OCI-LY1 (cell line): ENCODE results near the gene PRODH.

ENCODE experiments used
- H2AFZ ChIP-seq: fragments of 200-600 bp; sonication (generic), shearing (Covaris generic); 2 replicates; pipeline ENCODE4 v1.6.0; 2014; ENCODE audit warnings: antibody characterized with exemption, mild to moderate bottlenecking, low read length
- H3F3A ChIP-seq: fragments of 200-600 bp; sonication (generic), shearing (Covaris generic); 2 replicates; pipeline ENCODE4 v1.6.0; 2014; ENCODE audit warnings: mild to moderate bottlenecking, antibody characterized with exemption, low read length, moderate library complexity; ENCODE audit not compliant: insufficient read depth
- H3K27ac ChIP-seq: fragments of 200-600 bp; sonication (generic); 2 replicates; pipeline ENCODE4 v1.5.1; 2014; ENCODE audit warnings: low read length, mixed run types, mild to moderate bottlenecking, low read depth; ENCODE audit not compliant: poor library complexity, severe bottlenecking
- H3K27me3 ChIP-seq: fragments of 200-600 bp; sonication (generic); 2 replicates; pipeline ENCODE4 v1.6.0; 2014; ENCODE audit warnings: antibody characterized with exemption, mild to moderate bottlenecking, low read length, moderate library complexity; ENCODE audit not compliant: insufficient read depth
- H3K36me3 ChIP-seq: fragments of 200-600 bp; sonication (generic); 2 replicates; pipeline ENCODE4 v1.6.1; 2014; ENCODE audit warnings: mild to moderate bottlenecking, antibody characterized with exemption, low read length, moderate library complexity, mixed read lengths; ENCODE audit not compliant: insufficient read depth
- H3K4me1 ChIP-seq: fragments of 200-600 bp; sonication (generic); 2 replicates; pipeline ENCODE4 v1.5.1; 2014; ENCODE audit warnings: mild to moderate bottlenecking, low read length, moderate library complexity; ENCODE audit not compliant: insufficient read depth, severe bottlenecking
- H3K4me2 ChIP-seq: fragments of 200-600 bp; sonication (generic), shearing (Covaris generic); 2 replicates; pipeline ENCODE4 v1.6.1; 2014; ENCODE audit warnings: low read length
- H3K4me3 ChIP-seq: fragments of 200-600 bp; sonication (generic); 2 replicates; pipeline ENCODE4 v1.5.1; 2014; ENCODE audit warnings: low read length, low read depth, mild to moderate bottlenecking, mixed read lengths; ENCODE audit not compliant: poor library complexity, severe bottlenecking
- H3K79me2 ChIP-seq: fragments of 200-600 bp; shearing (Covaris generic); 2 replicates; pipeline ENCODE4 v1.6.1; 2016; ENCODE audit warnings: mixed run types, low read length, mixed read lengths; ENCODE audit not compliant: insufficient read depth
- H3K9ac ChIP-seq: fragments of 200-600 bp; sonication (generic), shearing (Covaris generic); 2 replicates; pipeline ENCODE4 v1.6.1; 2014; ENCODE audit warnings: mild to moderate bottlenecking, low read length, mixed read lengths
- H3K9me2 ChIP-seq: fragments of 200-600 bp; sonication (generic), shearing (Covaris generic); 2 replicates; pipeline ENCODE4 v1.6.1; 2014; ENCODE audit warnings: low read depth, mild to moderate bottlenecking, low read length, mixed read lengths
- H3K9me3 ChIP-seq: fragments of 200-600 bp; shearing (Covaris generic); 2 replicates; pipeline ENCODE4 v1.6.1; 2014; ENCODE audit warnings: low read length, mixed read lengths
- H4K20me1 ChIP-seq: fragments of 200-600 bp; sonication (generic), shearing (Covaris generic); 2 replicates; pipeline ENCODE4 v1.6.0; 2016; ENCODE audit warnings: mild to moderate bottlenecking, low read length; ENCODE audit not compliant: insufficient read depth
- EZH2 ChIP-seq: fragments of 200-600 bp; sonication (generic), shearing (Covaris generic); IDR thresholded peaks from 2 replicates; pipeline ENCODE4 v1.8.0; 2017; ENCODE audit warnings: borderline replicate concordance, mixed run types, mild to moderate bottlenecking, antibody characterized with exemption, low read length, moderate library complexity, mixed read lengths
- TF ChIP-seq, protein P1 (sequence below): fragments of 200-600 bp; sonication (generic), shearing (Covaris generic); IDR thresholded peaks from 2 replicates; pipeline ENCODE4 v1.5.1; 2017; ENCODE audit warnings: mild to moderate bottlenecking, antibody characterized with exemption, low read length, moderate library complexity, mixed read lengths

Gene PRODH

DNA sequence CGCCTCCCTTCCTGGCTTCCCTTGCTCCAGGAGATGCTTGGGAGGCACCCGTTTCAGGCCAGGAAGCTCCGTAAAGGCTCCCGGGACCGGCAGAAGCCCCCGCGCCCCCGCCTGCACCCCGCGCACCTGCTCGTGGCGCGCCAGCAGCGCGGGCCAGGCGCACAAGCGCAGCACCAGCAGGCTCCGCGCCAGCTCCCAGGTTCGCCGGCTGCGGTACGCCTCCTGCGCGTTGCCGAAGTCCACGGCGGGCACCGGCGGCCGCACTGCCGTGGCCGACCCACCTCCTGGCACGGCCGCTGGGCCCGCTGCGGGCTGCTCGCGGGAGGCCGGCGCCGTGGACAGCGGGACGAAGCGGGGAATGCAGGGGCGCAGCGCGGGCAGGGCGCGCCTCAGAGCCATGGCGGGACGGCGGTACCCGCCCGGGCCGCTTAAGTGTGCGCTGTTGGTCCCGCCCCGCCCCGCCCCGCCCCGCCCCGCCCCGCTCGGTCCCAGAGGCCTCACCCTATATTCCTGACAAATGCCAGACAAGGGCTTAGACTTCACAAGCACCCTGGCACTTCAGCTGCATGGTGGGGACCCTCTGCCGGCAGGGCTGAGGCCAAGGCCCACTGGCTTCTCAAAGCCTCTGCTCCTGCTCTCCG lies at the start of gene PRODH:
PRODH (minus strand) TSS at position 405 of the 641 bp plus-strand sequence; CDS start at position 399, 6 bp downstream.
- no peaks in the 10 kb centered on the region for H3K36me3 ChIP-seq

DNA sequence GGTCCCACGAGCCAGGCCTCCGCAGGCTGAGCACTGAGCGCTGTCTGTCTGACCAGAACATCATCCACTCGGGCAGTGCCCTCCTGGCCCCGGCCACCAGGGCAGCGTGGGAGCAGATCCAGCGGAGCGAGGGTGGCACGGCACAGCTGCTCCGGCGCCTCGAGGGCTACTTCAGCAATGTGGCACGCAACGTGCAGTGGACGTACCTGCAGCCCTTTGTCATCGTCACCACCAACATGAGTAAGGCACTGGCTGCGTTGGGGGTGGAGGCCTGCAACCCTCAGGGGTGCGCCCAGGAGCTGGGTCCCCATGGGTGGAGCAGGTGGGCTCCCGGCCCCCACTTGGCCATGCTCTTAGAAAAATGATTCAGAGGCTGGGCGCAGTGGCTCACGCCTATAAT lies 49.7 kb upstream of the PRODH start:
- H3K27me3 ChIP-seq = no peaks in the 10 kb centered on the region
- H3K9me2 ChIP-seq = no peaks in the 10 kb centered on the region
- H3F3A ChIP-seq = no peaks in the 10 kb centered on the region
- no peak overlapping the region for H3K9ac ChIP-seq
- H3K4me3 ChIP-seq = no peak overlapping the region
- H4K20me1 ChIP-seq = no peaks in the 10 kb centered on the region
- TF ChIP-seq, protein P1, sequence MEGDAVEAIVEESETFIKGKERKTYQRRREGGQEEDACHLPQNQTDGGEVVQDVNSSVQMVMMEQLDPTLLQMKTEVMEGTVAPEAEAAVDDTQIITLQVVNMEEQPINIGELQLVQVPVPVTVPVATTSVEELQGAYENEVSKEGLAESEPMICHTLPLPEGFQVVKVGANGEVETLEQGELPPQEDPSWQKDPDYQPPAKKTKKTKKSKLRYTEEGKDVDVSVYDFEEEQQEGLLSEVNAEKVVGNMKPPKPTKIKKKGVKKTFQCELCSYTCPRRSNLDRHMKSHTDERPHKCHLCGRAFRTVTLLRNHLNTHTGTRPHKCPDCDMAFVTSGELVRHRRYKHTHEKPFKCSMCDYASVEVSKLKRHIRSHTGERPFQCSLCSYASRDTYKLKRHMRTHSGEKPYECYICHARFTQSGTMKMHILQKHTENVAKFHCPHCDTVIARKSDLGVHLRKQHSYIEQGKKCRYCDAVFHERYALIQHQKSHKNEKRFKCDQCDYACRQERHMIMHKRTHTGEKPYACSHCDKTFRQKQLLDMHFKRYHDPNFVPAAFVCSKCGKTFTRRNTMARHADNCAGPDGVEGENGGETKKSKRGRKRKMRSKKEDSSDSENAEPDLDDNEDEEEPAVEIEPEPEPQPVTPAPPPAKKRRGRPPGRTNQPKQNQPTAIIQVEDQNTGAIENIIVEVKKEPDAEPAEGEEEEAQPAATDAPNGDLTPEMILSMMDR = no peak
- TF ChIP-seq EZH2 = no peak
- no peaks in the 10 kb centered on the region for H3K9me3 ChIP-seq
- H3K79me2 ChIP-seq = no peaks in the 10 kb centered on the region
- no peak overlapping the region for H3K27ac ChIP-seq
- no peak overlapping the region for H3K4me2 ChIP-seq
- H3K4me1 ChIP-seq = no peaks in the 10 kb centered on the region
- no peaks in the 10 kb centered on the region for H3K36me3 ChIP-seq
- H2AFZ ChIP-seq = no peak overlapping the region

More for the DNA sequence above, at the start of gene PRODH:
- Histone ChIP-seq H3K9me3 (no peaks in the 10 kb centered on the region), H3K79me2 (no peaks in the 10 kb centered on the region), H3K27ac (no peak within 1 kb of the TSS), H3K27me3 (no peaks in the 10 kb centered on the region), H3F3A (no peaks in the 10 kb centered on the region), H3K9me2 (no peaks in the 10 kb centered on the region), H2AFZ (no peak within 1 kb of the TSS), H3K4me1 (no peaks in the 10 kb centered on the region), H3K9ac (no peak within 1 kb of the TSS), H3K4me2 (no peak within 1 kb of the TSS), H3K4me3 (no peak within 1 kb of the TSS), H4K20me1 (no peaks in the 10 kb centered on the region)
- TF ChIP-seq EZH2 = no peak
- TF ChIP-seq, protein P1 = no peak

GRCh38 chr22:18984564-18984963 lies 48.5 kb upstream of the PRODH start:
- H3K4me3 ChIP-seq = no peak overlapping the region
- TF ChIP-seq, protein P1 = no peak
- TF ChIP-seq EZH2 = no peak
- H3K4me2 ChIP-seq = no peak overlapping the region
- H2AFZ ChIP-seq = no peak overlapping the region
- no peaks in the 10 kb centered on the region for H3K4me1 ChIP-seq
- H3F3A ChIP-seq = no peaks in the 10 kb centered on the region
- H3K9me3 ChIP-seq = no peaks in the 10 kb centered on the region
- H4K20me1 ChIP-seq = no peaks in the 10 kb centered on the region
- no peak overlapping the region for H3K9ac ChIP-seq
- no peaks in the 10 kb centered on the region; the same call in 1 of the 2 replicates for H3K27me3 ChIP-seq
- no peak overlapping the region for H3K27ac ChIP-seq
- no peaks in the 10 kb centered on the region for H3K36me3 ChIP-seq
- no peaks in the 10 kb centered on the region for H3K79me2 ChIP-seq
- no peaks in the 10 kb centered on the region for H3K9me2 ChIP-seq
